ENCODE measurements around the gene TMC4. TPM values are rescaled to one million over a fixed set of nuclear protein-coding genes. Genes with fewer than 3 reads are reported as not detected.

Gene TMC4
- total and polyA plus RNA-seq, 2 experiments from 2014 or later = 40.3 to 94.4 TPM

DNA sequence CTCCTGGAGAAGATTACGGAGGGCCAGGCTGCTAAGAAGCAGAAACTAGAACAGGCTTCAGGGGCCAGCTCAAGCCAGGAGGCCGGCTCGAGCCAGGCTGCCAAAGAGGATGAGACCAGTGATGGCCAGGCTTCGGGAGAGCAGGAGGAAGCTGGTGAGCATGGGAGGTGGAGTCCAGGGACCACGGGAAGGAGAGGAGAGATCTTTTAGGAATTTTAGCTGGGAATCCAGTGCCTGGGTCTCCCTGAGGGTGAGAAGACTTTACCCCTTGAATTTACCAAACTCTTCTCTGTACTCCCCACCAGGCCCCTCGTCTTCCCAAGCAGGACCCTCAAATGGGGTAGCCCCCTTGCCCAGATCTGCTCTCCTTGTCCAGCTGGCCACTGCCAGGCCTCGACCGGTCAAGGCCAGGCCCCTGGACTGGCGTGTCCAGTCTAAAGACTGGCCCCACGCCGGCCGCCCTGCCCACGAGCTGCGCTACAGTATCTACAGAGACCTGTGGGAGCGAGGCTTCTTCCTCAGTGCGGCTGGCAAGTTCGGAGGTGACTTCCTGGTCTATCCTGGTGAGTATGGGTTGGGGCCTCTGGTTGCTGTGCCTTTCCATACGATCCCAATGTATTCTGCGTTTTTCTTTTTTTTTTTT lies 19.0 kb upstream of the TMC4 start:
- Histone ChIP-seq H3K27ac (peak overlapping the region; percentile 92), H3K4me1 (ENCODE audit: insufficient read depth) (peaks cover 10% of the 10 kb centered on the region), H3K9me2 (replicated peaks; ENCODE audit: insufficient read depth) (no peaks in the 10 kb centered on the region), H3K4me3 (peak overlapping the region; percentile 47), H4K20me1 (ENCODE audit: insufficient read depth, poor library complexity, severe bottlenecking) (no peaks in the 10 kb centered on the region), H3K9me3 (ENCODE audit: low read depth) (no peaks in the 10 kb centered on the region), H3K79me2 (peaks cover 39% of the 10 kb centered on the region), H2AFZ (no peak overlapping the region), H3K27me3 (no peaks in the 10 kb centered on the region), H3K36me3 (replicated peaks; ENCODE audit: insufficient read depth, low read depth) (no peaks in the 10 kb centered on the region), H3K4me2 (peak overlapping the region; percentile 93)
- no peak for TF ChIP-seq EZH2 (IDR thresholded peaks at IDR 0.05; ENCODE audit: borderline replicate concordance)
- TF ChIP-seq, protein P1, sequence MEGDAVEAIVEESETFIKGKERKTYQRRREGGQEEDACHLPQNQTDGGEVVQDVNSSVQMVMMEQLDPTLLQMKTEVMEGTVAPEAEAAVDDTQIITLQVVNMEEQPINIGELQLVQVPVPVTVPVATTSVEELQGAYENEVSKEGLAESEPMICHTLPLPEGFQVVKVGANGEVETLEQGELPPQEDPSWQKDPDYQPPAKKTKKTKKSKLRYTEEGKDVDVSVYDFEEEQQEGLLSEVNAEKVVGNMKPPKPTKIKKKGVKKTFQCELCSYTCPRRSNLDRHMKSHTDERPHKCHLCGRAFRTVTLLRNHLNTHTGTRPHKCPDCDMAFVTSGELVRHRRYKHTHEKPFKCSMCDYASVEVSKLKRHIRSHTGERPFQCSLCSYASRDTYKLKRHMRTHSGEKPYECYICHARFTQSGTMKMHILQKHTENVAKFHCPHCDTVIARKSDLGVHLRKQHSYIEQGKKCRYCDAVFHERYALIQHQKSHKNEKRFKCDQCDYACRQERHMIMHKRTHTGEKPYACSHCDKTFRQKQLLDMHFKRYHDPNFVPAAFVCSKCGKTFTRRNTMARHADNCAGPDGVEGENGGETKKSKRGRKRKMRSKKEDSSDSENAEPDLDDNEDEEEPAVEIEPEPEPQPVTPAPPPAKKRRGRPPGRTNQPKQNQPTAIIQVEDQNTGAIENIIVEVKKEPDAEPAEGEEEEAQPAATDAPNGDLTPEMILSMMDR (IDR thresholded peaks at IDR 0.05; ENCODE audit: poor library complexity) = no peak
- TF ChIP-seq EZH2phosphoT487 (IDR thresholded peaks at IDR 0.05; ENCODE audit: low read depth, severe bottlenecking, unreplicated experiment) = no peak
- WGBS (ENCODE audit: low lambda C conversion rate, missing lambda C conversion rate) = 64% methylated on average over 19 of the region's 19 CpGs
- DNase-seq (ENCODE audit: low spot score) = no peak

DNA sequence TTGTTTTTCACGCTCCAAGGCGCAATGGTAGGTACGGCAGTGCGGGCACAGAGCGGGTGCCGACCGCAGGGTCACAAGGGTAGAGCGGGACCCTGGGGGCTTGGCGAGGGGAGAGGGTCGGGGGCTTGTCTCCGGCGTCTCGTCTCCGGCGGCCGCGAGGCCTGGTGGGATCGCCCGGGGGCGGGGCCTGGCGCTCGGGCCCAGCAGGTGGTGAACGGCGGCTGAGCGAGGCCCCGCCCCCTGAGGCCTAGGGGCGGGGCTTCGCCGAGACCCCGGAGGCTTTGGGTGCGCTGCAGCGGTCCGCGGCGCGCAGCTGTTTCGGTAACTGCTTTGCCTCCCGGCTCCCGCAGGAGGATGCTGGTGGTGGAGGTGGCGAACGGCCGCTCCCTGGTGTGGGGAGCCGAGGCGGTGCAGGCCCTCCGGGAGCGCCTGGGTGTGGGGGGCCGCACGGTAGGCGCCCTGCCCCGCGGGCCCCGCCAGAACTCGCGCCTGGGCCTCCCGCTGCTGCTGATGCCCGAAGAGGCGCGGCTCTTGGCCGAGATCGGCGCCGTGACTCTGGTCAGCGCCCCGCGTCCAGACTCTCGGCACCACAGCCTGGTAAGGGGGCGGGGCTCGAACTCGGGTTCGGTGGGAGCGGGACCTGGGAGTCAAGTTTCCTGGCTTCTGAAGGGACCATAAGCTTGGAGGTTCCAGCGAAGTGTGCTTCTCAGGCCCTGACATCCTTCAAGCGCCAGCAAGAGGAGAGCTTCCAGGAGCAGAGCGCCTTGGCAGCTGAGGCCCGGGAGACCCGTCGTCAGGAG lies 18.3 kb upstream of the TMC4 start, which contains the start of gene TSEN34:
Gene TSEN34, plus strand, starts transcription at position 298 of the 800 bp plus-strand sequence. Its CDS starts 57 bp downstream, at position 355.
- peak; percentile 97 for DNase-seq (ENCODE audit: low spot score)
- Histone ChIP-seq H3K27ac (peak within 1 kb of the TSS; percentile 92), H3K36me3 (replicated peaks; ENCODE audit: insufficient read depth, low read depth) (no peaks in the 10 kb centered on the region), H3K4me1 (ENCODE audit: insufficient read depth) (peaks cover 10% of the 10 kb centered on the region), H3K4me2 (peak within 1 kb of the TSS; percentile 93), H2AFZ (peak within 1 kb of the TSS; percentile 46), H3K79me2 (peaks cover 43% of the 10 kb centered on the region), H3K4me3 (peak within 1 kb of the TSS; percentile 47), H3K27me3 (no peaks in the 10 kb centered on the region), H4K20me1 (ENCODE audit: insufficient read depth, poor library complexity, severe bottlenecking) (no peaks in the 10 kb centered on the region), H3K9me3 (ENCODE audit: low read depth) (no peaks in the 10 kb centered on the region), H3K9me2 (replicated peaks; ENCODE audit: insufficient read depth) (no peaks in the 10 kb centered on the region)
- TF ChIP-seq EZH2 (IDR thresholded peaks at IDR 0.05; ENCODE audit: borderline replicate concordance) (no peak), EZH2phosphoT487 (IDR thresholded peaks at IDR 0.05; ENCODE audit: low read depth, severe bottlenecking, unreplicated experiment) (no peak)
- TF ChIP-seq, protein P1 (IDR thresholded peaks at IDR 0.05; ENCODE audit: poor library complexity) = no peak
- 1% methylated on average over 52 of the region's 77 CpGs for WGBS (ENCODE audit: low lambda C conversion rate, missing lambda C conversion rate)

DNA sequence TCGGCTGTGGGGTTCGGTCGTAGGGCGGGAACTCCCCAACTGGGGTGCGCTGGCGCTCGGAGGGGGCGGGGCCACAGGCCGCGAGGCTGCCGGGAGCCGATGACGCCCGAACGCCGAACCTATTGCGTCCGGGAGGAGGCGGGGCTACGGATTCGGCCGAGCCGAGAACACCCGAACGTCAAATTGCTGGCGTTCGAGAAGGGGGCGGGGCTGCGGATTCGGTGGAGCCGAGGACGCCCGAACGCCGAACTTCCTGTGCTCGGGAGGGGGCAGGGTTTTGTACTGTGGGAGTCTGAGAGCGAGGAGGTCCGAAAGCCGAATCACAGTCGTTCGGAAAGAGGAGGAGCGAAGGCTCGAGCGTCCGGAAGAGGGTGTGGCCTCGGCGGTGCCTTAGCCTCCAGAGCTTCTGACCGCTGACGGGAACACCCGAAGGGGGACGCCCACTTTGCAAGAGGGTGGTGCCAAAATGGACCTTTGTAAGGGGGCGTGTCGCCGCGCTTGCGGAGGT lies 17.6 kb upstream of the TMC4 start:
- Histone ChIP-seq H3K4me3 (peak overlapping the region; percentile 47), H3K27ac (peak overlapping the region; percentile 92), H3K9me2 (replicated peaks; ENCODE audit: insufficient read depth) (no peaks in the 10 kb centered on the region), H4K20me1 (ENCODE audit: insufficient read depth, poor library complexity, severe bottlenecking) (no peaks in the 10 kb centered on the region), H3K36me3 (replicated peaks; ENCODE audit: insufficient read depth, low read depth) (no peaks in the 10 kb centered on the region), H3K27me3 (no peaks in the 10 kb centered on the region), H3K9me3 (ENCODE audit: low read depth) (no peaks in the 10 kb centered on the region), H3K4me1 (ENCODE audit: insufficient read depth) (peaks cover 10% of the 10 kb centered on the region), H3K4me2 (peak overlapping the region; percentile 93), H2AFZ (peak overlapping the region; percentile 46), H3K79me2 (peaks cover 43% of the 10 kb centered on the region)
- TF ChIP-seq, protein P1 (IDR thresholded peaks at IDR 0.05; ENCODE audit: poor library complexity) = no peak
- TF ChIP-seq EZH2phosphoT487 (IDR thresholded peaks at IDR 0.05; ENCODE audit: low read depth, severe bottlenecking, unreplicated experiment) (no peak), EZH2 (IDR thresholded peaks at IDR 0.05; ENCODE audit: borderline replicate concordance) (no peak)
- WGBS (ENCODE audit: low lambda C conversion rate, missing lambda C conversion rate) = 1% methylated on average over 48 of the region's 56 CpGs
- peak; percentile 100 for DNase-seq (ENCODE audit: low spot score)

All from hepatocyte (in vitro differentiated cells).